Upper lobe of left lung (tissue), 4 donors: ENCODE data around the gene HNRNPAB.

Source experiments
- EP300 ChIP-seq, 4 donors: sonication (generic); formaldehyde crosslinking; IDR thresholded peaks; one replicate each; pipeline ENCODE4 v1.5.1; 2017; ENCODE audit warnings: antibody characterized with exemption in 4 of 4, control low read depth in 2 of 4
- POLR2A ChIP-seq, 4 donors: fragments of 450-650 bp; IDR thresholded peaks; one replicate each; pipeline ENCODE4 v1.5.1; 2016 to 2017; ENCODE audit warnings: antibody characterized with exemption in 4 of 4, mild to moderate bottlenecking in 2 of 4
- POLR2AphosphoS5 ChIP-seq, 2 donors: sonication (generic); formaldehyde crosslinking; IDR thresholded peaks; one replicate each; pipeline ENCODE4 v1.5.1; 2017; ENCODE audit warnings: antibody characterized with exemption in 2 of 2
- TF ChIP-seq, protein P1 (sequence below), 6 experiments: fragments of 450-650 bp in 4 of 6; fragments of 200-600 bp in 2 of 6; sonication (generic) in 2 of 6; IDR thresholded peaks; one replicate each; pipeline ENCODE4 v1.5.1; 2016 to 2019; ENCODE audit warnings: antibody characterized with exemption in 6 of 6

DNA sequence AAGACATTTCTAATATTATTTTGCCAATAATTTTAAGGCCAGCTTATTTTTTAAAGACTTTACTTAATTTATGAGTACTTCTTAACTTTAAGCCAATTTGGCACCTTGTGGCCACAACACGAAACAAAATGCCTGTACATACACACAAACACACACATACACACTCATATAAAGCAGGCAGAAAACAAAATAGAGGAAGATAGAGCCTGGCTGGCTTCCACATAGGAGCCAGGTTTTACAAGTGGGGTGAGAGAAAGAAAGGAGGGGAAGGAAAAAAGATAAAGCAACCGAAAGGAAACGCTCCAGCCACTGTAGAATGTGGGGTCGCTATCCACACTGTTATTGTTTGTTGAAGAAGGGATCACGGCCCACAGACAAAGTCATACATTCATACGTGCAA is 27.5 kb upstream of the HNRNPAB start:
- TF ChIP-seq POLR2AphosphoS5 (IDR thresholded peaks at IDR 0.05) (no peak), EP300 (IDR thresholded peaks at IDR 0.05) (no peak), POLR2A (IDR thresholded peaks at IDR 0.05) (no peak)
- TF ChIP-seq, protein P1, sequence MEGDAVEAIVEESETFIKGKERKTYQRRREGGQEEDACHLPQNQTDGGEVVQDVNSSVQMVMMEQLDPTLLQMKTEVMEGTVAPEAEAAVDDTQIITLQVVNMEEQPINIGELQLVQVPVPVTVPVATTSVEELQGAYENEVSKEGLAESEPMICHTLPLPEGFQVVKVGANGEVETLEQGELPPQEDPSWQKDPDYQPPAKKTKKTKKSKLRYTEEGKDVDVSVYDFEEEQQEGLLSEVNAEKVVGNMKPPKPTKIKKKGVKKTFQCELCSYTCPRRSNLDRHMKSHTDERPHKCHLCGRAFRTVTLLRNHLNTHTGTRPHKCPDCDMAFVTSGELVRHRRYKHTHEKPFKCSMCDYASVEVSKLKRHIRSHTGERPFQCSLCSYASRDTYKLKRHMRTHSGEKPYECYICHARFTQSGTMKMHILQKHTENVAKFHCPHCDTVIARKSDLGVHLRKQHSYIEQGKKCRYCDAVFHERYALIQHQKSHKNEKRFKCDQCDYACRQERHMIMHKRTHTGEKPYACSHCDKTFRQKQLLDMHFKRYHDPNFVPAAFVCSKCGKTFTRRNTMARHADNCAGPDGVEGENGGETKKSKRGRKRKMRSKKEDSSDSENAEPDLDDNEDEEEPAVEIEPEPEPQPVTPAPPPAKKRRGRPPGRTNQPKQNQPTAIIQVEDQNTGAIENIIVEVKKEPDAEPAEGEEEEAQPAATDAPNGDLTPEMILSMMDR (IDR thresholded peaks at IDR 0.05), result no peak
